Activated CD4-positive, alpha-beta T cell treated with anti-CD3 and anti-CD28 coated beads, Interleukin-2, amount 10 ng/mL, durations not matched to agents 7 days and 5 days (primary cell): ENCODE measurements around the gene DDX1. TPM values are rescaled to one million over a fixed set of nuclear protein-coding genes. Genes with fewer than 3 reads are reported as not detected.
"Not testable (repeated sequence)": the region's sequence is repeated elsewhere in the genome, so short reads cannot be mapped to it uniquely, and the experiment has no call there.

ENCODE experiments used
- CTCF ChIA-PET: fragments of 350-600 bp; sonication (Branson Sonifier 250); formaldehyde crosslinking; loops from one replicate; lab custom pipeline; 2021; ENCODE audit warnings: antibody characterized with exemption; lab: Charles Lee
- POLR2A ChIA-PET: fragments of 350-600 bp; sonication (Branson Sonifier 250); formaldehyde crosslinking; loops from one replicate; lab custom pipeline; 2021; ENCODE audit warnings: antibody characterized with exemption; lab: Charles Lee
- DNase-seq: peaks from one replicate; pipeline ENCODE4 v3.0.0-alpha.2; 2020
- H3K27ac Mint-ChIP-seq: one replicate; pipeline ENCODE4 v1.8.0; 2021; ENCODE audit warnings: mild to moderate bottlenecking, moderate library complexity, mixed read lengths
- H3K27me3 Mint-ChIP-seq: one replicate; pipeline ENCODE4 v1.8.0; 2021; ENCODE audit warnings: mixed read lengths
- H3K36me3 Mint-ChIP-seq: one replicate; pipeline ENCODE4 v1.8.0; 2021; ENCODE audit warnings: low read depth, mixed read lengths
- H3K4me1 Mint-ChIP-seq: one replicate; pipeline ENCODE4 v1.8.0; 2021; ENCODE audit warnings: mixed read lengths
- H3K4me3 Mint-ChIP-seq: one replicate; pipeline ENCODE4 v1.8.0; 2021; ENCODE audit warnings: mild to moderate bottlenecking, moderate library complexity, mixed read lengths
- H3K9me3 Mint-ChIP-seq: one replicate; pipeline ENCODE4 v1.8.0; 2021; ENCODE audit warnings: mixed read lengths
- total RNA-seq, 2 experiments: library from RNA; stranded (reverse); gene quantifications; one replicate each; pipeline ENCODE4 v1.2.3, GENCODE V29; 2021

The DDX1 gene
- total RNA-seq, result 10 to 100 TPM; 64.1 to 65.7 TPM

DNA sequence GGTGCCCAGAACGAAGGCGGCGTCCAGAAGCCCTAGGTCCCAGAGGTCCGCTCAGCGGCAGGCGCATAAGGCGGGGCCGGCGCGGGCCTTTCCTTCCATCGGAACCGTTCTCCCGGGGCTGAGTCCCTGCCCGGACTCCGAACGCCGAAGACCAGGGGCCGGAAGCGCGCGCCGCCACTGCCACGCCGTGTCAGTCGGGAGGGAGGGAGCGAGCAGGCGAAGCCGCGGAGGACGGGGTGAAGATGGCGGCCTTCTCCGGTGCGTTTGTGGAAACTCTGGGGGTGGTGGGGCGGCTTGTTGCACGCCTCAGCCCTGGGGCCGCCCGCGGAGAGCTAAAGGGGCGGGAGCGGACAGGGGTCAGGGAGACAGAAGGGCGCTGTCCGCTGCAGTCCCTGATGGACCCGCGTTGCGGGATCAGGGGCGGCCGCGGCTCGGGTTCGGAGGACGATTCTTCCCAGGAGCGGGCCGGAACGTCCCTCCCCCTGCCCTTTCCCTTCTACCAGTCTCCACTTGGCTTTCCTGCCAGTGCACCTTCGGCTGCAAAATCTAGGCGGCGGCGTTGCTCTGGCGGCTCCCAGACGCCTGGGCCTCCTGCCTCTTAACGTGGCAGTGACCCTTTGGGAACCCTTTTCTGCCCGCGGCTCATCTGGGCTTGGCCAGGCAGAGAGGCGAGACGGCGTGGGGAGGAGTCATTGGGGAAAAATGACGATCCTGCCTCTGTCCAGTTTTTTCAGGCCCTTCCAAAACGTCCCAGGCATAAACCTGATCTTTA is at the start of gene DDX1:
DDX1 (plus strand) TSS at position 177 of the 772 bp plus-strand sequence; CDS start at position 243, 66 bp downstream.
- Mint-ChIP-seq H3K27ac (peak within 1 kb of the TSS; percentile 93), H3K4me3 (peak within 1 kb of the TSS; percentile 92), H3K4me1 (peaks cover 39% of the 10 kb centered on the region), H3K36me3 (peaks cover 23% of the 10 kb centered on the region), H3K27me3 (no peaks in the 10 kb centered on the region), H3K9me3 (no peaks in the 10 kb centered on the region)
- CTCF ChIA-PET, result no interaction called here
- DNase-seq, result peak; percentile 84
- POLR2A ChIA-PET, result interaction anchor here (0.8 kb wide), 1 partner anchor 29 kb away, joined by 3 read pairs; no protein-coding TSS in a partner anchor

GRCh38 chr2:15542269-15542668 is 49.4 kb upstream of the DDX1 start:
- H3K9me3 Mint-ChIP-seq, POLR2A ChIA-PET, CTCF ChIA-PET, H3K36me3 Mint-ChIP-seq, H3K27me3 Mint-ChIP-seq, H3K4me3 Mint-ChIP-seq, H3K4me1 Mint-ChIP-seq, DNase-seq, H3K27ac Mint-ChIP-seq: not testable (repeated sequence)

DNA sequence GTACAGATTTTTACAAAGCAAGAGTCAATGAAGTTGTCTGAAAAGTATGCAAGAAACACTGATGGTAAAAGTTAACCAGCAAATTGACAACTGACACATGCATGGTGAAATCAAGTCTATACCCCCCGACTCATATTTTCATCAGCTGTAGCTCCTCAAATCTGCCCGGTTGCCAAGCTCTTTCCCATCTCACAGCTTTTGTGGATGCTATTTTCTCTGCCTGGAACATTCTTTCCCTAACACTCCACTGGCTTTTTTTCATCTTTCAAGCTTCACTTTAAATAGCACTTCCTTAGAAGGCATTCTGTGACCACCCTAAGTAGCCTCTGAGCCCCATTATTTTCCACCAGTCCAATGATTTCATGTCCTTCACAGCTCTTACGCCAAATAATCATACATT is 48.6 kb upstream of the DDX1 start:
- peaks cover 2% of the 10 kb centered on the region for H3K4me1 Mint-ChIP-seq
- no peaks in the 10 kb centered on the region for H3K9me3 Mint-ChIP-seq
- DNase-seq, result no peak
- ChIA-PET POLR2A (no interaction called here), CTCF (no interaction called here)
- H3K4me3 Mint-ChIP-seq, result no peak overlapping the region
- no peak overlapping the region for H3K27ac Mint-ChIP-seq
- no peaks in the 10 kb centered on the region for H3K27me3 Mint-ChIP-seq
- peaks cover 4% of the 10 kb centered on the region for H3K36me3 Mint-ChIP-seq

- Mint-ChIP-seq H3K27ac (no peak overlapping the region), H3K27me3 (no peaks in the 10 kb centered on the region), H3K36me3 (peaks cover 4% of the 10 kb centered on the region), H3K4me3 (no peak overlapping the region), H3K4me1 (peaks cover 2% of the 10 kb centered on the region), H3K9me3 (no peaks in the 10 kb centered on the region)
- ChIA-PET CTCF (no interaction called here), POLR2A (no interaction called here)
- no peak for DNase-seq
These were observed 48.1 kb upstream of the DDX1 start for GRCh38 chr2:15543541-15543940.

DNA sequence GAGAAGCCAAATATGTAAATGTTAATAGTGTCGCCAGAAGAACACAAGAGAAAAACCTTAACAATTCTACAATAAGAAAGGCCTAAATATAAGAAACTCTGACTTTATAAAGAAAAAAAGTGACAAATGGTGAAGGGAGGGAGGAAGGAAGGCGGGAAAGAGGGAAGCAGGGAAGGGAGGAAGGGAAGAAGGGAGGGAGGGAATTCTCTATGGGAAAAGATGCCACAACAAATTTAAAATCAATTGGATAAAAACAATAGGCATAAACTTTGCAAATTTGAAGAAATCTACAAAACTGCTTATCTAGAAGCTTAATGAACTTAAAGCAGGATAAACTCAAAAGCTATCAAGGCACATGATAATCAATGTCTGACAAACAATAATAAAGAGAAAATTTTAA is 47.4 kb upstream of the DDX1 start:
- H3K27me3 Mint-ChIP-seq, result no peaks in the 10 kb centered on the region
- no peak for DNase-seq
- no peak overlapping the region for H3K4me3 Mint-ChIP-seq
- peaks cover 7% of the 10 kb centered on the region for H3K36me3 Mint-ChIP-seq
- no peaks in the 10 kb centered on the region for H3K9me3 Mint-ChIP-seq
- no peak overlapping the region for H3K27ac Mint-ChIP-seq
- H3K4me1 Mint-ChIP-seq, result peaks cover 2% of the 10 kb centered on the region
- ChIA-PET POLR2A (no interaction called here), CTCF (no interaction called here)

DNA sequence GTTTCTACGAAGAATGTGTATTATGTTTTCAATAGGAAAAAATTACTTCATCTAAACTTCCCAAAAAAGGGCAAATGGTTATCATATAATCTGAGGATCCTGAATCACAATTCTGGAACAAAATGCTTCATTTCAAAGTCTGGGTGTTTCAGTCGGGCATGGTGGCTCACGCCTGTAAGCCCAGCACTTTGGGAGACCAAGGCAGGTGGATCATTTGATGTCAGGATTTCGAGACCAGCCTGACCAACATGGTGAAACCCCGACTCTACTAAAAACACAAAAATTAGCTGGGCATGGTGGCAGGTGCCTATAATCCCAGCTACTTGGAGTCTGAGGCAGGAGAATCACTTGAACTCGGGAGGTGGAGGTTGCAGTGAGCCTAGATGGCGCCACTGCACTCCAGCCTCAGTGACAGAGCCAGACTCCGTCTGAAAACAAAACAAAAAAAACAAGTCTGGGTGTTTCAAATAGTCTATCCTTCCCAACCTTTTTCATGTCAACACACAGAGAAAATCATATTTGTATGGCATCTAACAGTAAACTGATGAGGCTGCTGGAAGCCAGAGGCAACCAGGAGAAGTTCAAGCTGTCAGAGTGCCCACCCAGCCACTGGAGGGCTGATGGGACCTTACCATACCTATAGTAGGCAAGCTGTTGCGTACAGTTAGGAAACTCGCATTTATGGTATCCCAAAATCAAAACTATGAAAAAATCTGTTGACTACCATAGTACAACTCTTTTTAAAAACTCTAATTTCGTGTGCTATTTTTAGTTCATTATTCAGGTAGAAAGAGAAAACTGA is 45.2 kb upstream of the DDX1 start:
- no peaks in the 10 kb centered on the region for H3K27me3 Mint-ChIP-seq
- H3K4me3 Mint-ChIP-seq, result no peak overlapping the region
- no peak for DNase-seq
- no peaks in the 10 kb centered on the region for H3K9me3 Mint-ChIP-seq
- no peak overlapping the region for H3K27ac Mint-ChIP-seq
- POLR2A ChIA-PET, result no interaction called here
- CTCF ChIA-PET, result interaction anchor here (0.6 kb wide), 1 partner anchor 107 kb away, joined by 3 read pairs; no protein-coding TSS in a partner anchor
- H3K36me3 Mint-ChIP-seq, result peaks cover 5% of the 10 kb centered on the region
- H3K4me1 Mint-ChIP-seq, result no peaks in the 10 kb centered on the region

GRCh38 chr2:15547115-15547876 is 44.4 kb upstream of the DDX1 start:
- peaks cover 7% of the 10 kb centered on the region for H3K36me3 Mint-ChIP-seq
- no peaks in the 10 kb centered on the region for H3K27me3 Mint-ChIP-seq
- DNase-seq, result no peak
- POLR2A ChIA-PET, result no interaction called here
- H3K27ac Mint-ChIP-seq, result no peak overlapping the region
- no peaks in the 10 kb centered on the region for H3K4me1 Mint-ChIP-seq
- CTCF ChIA-PET, result interaction anchor here (0.6 kb wide), 1 partner anchor 108 kb away, joined by 3 read pairs; no protein-coding TSS in a partner anchor
- no peak overlapping the region for H3K4me3 Mint-ChIP-seq
- H3K9me3 Mint-ChIP-seq, result no peaks in the 10 kb centered on the region

DNA sequence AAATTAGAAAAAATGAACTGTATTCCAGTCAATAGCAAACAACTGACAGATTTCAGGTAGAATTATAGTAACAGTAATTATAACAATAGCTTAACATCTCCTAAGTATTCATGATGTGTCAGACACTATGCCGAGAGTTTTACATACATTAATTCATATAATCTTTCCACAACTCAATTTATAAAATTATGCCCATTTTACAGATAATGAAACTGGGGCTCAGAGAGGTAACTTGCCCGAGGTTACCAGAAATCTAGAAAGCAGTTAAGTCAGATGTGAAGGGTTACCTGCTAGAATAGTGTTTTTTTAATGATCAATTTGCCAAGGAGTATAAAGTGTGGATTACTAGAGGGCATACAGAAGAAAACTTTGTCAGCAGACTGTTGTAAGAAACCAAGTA is 42.7 kb upstream of the DDX1 start:
- DNase-seq, result no peak
- no peaks in the 10 kb centered on the region for H3K9me3 Mint-ChIP-seq
- H3K27me3 Mint-ChIP-seq, result no peaks in the 10 kb centered on the region
- H3K36me3 Mint-ChIP-seq, result peaks cover 13% of the 10 kb centered on the region
- CTCF ChIA-PET, result no interaction called here
- POLR2A ChIA-PET, result no interaction called here
- no peak overlapping the region for H3K27ac Mint-ChIP-seq
- no peak overlapping the region for H3K4me3 Mint-ChIP-seq
- no peaks in the 10 kb centered on the region for H3K4me1 Mint-ChIP-seq

GRCh38 chr2:15553519-15553918 is 38.1 kb upstream of the DDX1 start:
- DNase-seq, result no peak
- CTCF ChIA-PET, result interaction anchor here (1.0 kb wide), 1 partner anchor 36 kb away, joined by 3 read pairs; no protein-coding TSS in a partner anchor

GRCh38 chr2:15553951-15554350 is 37.7 kb upstream of the DDX1 start:
- Mint-ChIP-seq H3K4me1 (peaks cover 7% of the 10 kb centered on the region), H3K4me3 (no peak overlapping the region), H3K27ac (no peak overlapping the region), H3K27me3 (no peaks in the 10 kb centered on the region), H3K36me3 (peaks cover 16% of the 10 kb centered on the region), H3K9me3 (no peaks in the 10 kb centered on the region)
- CTCF ChIA-PET, result interaction anchor here (0.9 to 1.0 kb wide), 2 partner anchors 22 to 36 kb away, joined by 3 read pairs; no protein-coding TSS in a partner anchor
- no peak for DNase-seq
- POLR2A ChIA-PET, result no interaction called here

More at GRCh38 chr2:15553519-15553918, 38.1 kb upstream of the DDX1 start:
- no peaks in the 10 kb centered on the region for H3K9me3 Mint-ChIP-seq
- peaks cover 16% of the 10 kb centered on the region for H3K36me3 Mint-ChIP-seq
- no peak overlapping the region for H3K4me3 Mint-ChIP-seq
- H3K4me1 Mint-ChIP-seq, result peaks cover 6% of the 10 kb centered on the region
- POLR2A ChIA-PET, result no interaction called here
- no peak overlapping the region for H3K27ac Mint-ChIP-seq
- no peaks in the 10 kb centered on the region for H3K27me3 Mint-ChIP-seq

DNA sequence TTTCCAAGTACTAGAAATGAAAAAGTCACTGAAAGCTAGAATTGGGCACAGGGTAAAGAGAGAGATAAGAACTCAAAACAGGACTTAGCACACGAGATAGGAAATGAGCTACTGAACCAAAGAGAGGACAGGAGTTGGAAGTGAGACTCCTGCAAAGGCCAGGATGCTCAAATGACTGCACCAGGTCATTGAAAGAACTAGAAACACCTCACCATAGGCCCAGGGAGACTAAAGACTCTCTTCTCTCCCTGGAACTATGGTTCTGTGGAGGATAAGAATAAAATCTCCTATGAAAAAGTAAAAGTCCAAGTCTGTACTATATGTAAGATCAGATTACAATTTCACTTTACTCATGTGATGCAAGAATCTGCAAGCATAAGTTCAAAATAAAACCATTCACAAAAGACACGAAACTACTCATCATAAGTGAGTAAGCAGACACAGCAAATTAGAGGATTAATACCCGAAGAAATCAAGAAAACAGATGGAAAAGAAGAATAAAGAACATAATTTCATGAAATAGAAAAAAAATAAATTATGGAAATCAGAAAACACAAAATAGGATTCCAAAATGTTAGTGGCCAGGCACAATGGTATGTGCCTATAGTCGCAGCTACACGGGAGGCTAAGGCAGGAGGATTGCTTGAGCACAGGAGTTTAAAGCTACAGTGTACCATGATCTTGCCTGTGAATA is 37.0 kb upstream of the DDX1 start:
- Mint-ChIP-seq H3K4me1 (peaks cover 13% of the 10 kb centered on the region), H3K36me3 (peaks cover 13% of the 10 kb centered on the region), H3K9me3 (no peaks in the 10 kb centered on the region), H3K27ac (no peak overlapping the region), H3K4me3 (no peak overlapping the region), H3K27me3 (no peaks in the 10 kb centered on the region)
- ChIA-PET CTCF (interaction anchor here (0.9 to 1.0 kb wide), 2 partner anchors 22 to 35 kb away, joined by 3 read pairs; no protein-coding TSS in a partner anchor), POLR2A (no interaction called here)
- no peak for DNase-seq

DNA sequence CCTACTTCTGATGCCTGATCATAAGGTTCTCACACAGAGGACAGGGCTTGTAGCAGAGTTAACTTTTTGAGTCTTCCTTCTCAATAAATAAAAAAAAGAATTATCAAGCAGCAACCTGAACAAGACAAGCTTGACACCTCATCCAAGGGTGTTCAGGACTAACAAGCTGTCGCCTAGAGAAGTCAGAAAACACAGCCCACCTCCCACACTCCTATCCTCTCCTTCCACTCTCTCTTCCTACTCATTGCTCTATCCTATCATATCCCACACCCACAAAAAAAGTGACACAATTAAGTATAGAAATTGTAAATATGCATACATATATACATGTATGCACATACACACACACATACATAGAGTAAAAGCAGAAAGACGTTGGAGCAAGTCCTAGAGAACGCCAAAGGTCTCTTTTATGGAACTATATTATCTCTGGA is 35.9 kb upstream of the DDX1 start:
- Mint-ChIP-seq H3K27ac (no peak overlapping the region), H3K4me3 (no peak overlapping the region), H3K9me3 (no peaks in the 10 kb centered on the region), H3K36me3 (peaks cover 16% of the 10 kb centered on the region), H3K4me1 (peaks cover 20% of the 10 kb centered on the region), H3K27me3 (no peaks in the 10 kb centered on the region)
- CTCF ChIA-PET, result interaction anchor here (0.9 kb wide), 1 partner anchor 9 kb away, joined by 3 read pairs; no protein-coding TSS in a partner anchor
- no peak for DNase-seq
- POLR2A ChIA-PET, result no interaction called here
